GM21723 (cell line): ENCODE measurements around the gene POLRMT.

Experiments
- ATAC-seq: cut with Tn5 transposase; IDR thresholded peaks from one replicate; pipeline ENCODE4 v1.9.1; 2021; ENCODE audit warnings: mild to moderate bottlenecking, moderate library complexity; ENCODE audit not compliant: unreplicated experiment

Gene POLRMT

DNA sequence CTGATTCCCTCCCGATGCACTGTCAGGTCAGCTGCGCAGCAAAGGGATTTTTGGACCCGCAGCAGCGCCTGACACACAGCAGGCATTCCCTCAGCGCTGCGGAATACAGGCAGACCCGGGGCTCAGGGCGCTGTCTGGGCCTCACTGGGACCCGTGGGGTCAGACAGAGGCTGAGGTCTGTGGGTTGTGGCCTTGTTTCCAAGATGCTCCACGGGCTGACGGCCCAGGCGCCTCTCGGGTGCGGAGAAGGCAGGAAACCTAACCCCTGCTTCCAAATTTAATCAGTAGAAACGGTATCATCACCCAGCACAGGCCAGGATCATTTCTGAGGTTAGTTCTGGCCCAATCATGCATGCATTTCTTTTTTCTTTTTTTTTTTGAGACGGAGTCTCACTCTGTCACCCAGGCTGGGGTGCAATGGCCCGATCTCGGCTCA is 30.4 kb upstream of the POLRMT start:
- ATAC-seq: no peak

DNA sequence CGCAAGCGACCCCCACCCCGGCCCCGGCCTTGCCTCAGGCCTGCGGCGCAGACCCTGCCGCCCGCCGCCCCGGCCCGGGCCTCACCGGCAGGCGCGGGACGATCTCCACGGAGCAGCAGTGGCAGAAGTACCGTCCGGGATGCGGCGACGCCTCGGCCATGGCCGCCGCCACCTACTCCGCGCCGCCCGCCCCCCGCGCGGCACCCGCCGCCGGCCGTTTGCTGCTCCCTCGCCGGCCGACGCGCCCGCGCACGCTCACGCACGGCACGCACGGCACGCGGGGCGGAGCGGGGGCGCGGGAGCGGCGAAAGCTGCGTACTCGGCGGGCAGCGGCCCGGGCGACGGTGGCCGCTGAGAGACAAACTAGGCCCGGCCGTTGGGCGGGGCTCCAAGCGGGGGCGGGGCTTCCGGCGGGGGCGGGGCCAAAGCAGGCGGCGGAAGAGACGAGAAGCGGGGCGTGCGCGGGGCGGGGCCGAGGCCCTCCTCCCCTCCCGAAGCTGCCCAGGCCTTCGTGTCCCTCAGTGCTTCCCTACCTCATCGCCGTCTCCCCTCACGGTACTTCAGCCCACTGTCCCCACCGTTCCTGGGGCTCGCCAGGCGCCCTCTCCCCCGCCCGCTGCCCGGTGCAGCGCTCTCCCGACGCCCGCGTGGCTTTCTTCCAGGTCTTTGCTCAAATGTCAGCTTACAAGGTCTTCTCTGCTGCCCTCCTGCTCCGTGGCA is 29.8 kb upstream of the POLRMT start, which contains the start of gene RNF126:
TSS of gene RNF126 (minus strand) at position 253 of the 720 bp plus-strand sequence. CDS start at position 160, 93 bp downstream.
- ATAC-seq: peak; percentile 40

DNA sequence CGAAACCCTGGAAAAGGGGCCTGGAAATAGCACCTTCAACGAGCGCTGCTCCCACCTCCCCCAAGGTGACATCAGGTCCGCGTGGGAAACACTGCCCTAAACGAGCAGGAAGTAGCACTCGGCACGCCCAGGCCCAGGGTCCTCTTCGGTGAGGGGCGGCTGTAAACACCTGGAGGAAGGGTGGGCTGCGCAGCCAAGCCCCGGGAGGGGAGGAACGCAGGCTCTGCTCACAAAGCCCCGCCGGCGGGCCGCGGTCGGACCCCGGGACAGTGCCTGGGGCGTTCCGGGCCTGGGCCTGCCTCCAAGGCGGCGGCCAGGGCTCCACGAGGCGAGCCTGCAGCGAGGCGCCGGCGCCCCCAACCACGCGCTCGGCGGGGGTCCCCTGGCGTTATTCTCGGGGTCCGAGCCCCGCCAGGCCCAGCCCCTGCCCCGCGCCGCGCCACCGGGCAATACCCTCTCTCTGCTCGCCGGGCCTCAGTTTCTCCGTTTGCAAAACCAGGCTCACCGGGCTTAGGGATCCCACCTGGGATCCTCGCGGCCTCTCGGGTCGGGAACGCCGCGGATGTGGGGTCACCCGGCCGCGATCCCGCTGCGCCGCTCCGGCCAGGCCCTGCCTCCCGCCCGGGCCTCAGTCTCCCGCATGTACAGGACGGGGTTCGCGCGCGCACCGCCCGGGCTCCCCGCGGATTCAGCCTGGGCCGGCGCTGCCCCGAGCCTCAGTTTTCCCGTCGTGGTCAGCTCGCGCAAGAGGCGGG is 29.0 kb upstream of the POLRMT start:
- ATAC-seq: no peak

DNA sequence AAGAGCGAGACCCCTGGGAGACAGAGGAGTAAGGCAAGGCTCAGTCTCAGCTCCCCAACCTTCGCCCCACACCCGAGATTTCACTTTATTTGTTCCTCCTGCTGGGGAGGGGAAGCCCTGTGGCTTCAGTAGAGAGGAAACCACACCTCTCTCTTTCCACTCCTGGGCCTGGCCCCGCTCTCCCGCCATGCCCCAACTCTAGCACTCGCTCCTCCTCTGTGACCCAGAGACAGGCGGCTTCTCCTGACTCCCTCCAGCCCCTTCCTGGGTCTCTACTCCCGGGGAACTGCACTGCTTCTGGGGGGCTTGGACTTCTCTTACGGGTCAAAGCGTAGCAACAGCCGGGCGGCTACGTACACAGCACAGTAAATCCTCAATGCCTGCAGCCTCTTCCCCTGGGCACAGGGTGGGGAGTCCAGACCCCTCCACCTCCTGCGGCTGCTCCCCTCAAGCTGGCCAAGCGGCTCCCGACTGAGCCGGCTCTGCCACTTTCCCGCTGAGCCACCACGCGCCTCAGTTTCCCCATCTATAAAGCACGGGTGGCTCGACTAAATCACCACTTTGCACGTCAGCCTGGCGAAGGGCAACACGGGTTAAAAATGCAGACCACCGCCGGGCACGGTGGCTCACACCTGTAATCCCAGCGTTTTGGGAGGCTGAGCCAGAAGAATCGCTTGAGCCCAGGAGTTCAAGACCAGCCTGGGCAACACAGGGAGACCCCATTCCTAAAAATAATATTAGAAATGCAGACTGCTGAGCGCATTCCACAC is 28.3 kb upstream of the POLRMT start:
- ATAC-seq: peak; percentile 31

DNA sequence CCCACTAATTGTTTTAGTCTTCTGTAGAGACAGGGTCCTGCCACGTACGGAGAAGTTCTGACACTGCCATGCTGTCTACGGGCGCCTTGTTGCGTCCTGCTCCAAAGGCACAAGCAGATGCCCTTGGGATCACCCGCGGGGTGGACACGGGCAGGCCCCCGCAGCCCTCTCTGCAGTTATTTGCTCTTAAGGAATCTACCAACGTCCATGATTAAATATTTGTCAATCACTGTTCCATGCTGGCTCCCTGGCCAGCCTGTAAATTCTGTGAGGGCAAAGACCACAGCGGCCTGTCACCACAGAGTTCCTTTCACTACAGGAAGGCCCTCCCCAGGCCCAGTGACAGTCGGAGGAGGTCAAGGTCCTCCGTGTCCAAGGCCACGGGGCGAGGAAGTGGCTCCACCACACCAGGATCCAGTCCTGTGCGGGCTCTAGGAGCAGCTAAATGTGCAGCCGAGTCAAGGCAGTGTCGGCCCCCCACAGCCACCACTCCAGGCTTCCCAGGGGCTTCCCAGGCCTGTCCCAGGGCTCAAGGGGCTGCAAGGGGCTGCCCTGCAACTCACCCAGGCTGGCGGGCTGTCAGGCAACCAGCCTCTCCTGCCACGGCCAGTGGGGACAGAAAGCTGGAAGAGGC is 27.6 kb upstream of the POLRMT start:
- no peak for ATAC-seq

DNA sequence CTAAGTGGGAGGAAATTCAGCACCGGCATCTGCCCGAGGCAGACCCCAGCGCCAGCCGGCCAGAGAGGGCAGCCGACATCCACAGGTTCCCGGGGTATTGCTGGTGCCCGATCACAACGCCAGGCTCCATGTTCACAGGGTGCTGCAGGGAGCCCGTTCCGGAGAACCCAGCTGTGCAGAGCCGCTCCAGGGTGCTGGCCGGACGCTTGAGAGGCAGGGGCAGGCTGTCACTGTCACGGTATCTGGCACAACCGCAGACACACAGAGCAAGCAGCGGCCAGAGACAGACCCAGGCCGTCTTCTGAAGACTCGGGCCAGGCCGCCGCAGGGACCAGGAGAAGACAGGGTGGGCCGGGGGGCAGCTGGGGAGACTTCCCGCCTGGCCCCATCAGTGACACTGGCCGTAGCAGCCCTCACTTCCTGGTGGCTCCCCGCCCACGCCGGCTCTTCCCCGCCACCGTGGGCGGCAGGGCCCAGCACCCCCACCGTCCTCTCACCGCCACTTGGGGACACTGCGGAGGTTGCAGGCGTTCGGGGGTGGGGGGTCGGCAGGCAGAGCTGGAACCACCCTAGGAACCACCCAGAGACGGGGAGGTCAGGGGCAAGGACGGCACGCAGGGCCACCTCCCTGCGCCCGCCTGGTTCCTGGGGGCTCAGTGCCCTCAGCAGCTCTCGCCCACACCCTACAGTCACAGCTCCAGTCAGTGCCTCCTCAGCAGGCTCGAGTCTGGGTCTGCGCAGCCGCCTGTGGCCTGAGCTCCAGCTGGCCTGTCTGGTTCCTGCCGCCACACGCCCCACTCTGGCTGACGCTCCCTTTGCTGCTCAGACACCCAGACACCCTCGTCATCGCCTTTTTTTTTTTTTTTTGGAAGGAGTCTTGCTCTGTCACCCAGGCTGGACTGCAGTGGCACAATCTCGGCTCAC is 25.8 kb upstream of the POLRMT start:
- no peak for ATAC-seq

DNA sequence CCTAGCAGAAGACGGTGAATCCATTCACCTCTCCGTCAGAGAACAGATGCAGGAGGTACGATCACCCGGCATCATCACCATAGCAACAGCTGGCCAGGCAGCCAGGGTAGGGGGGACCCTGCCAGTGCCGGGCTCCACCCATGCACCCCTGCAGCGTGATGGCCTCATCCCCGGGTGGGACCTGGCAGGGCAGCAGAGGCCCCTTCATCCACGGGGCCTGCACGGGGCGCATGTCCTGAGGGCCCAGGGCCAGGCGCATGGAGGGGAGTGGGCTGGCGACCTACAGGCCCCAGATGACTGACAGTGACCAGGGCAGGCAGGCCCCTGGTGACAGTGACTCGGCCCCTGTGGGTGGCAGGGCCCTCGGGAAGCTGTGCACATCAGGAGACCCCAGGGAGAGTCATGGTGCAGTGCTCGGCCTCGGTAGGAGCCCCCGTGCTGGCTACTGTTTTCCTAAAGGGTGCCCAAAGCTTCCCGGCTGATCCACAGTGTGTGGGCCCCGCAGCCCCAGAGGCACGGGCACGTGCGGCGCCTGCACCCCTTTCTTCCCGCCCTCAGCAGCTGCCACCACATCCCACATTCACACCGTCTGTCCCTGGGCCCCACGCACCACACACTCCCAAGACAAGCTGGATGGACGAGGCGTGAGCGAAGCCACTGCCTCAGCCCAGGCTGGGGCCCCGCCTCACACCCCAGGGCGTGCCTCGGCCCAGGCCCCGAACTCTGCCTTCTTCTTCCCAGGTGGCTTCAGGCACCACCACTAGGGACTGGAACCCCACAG is 24.9 kb upstream of the POLRMT start:
- ATAC-seq: no peak

DNA sequence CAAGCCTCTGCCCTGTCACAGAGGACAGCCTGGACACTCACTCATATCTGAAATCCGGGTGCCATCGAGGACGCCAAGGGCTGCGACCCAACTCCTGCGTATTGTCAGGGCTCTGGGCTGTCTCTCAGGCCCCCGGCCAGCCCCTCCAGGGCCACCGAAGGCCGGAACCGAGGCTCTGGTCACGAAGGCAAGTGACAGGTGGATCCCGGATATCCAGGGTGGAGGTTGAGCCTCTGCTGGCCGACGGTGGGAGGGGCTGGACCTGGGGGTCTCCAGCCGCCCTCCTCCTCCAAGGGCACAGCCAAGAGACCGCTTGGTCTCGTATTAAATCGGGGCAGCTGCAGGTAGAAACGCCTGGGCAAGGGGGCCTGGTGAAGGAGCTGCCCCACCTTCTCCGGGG is 24.3 kb upstream of the POLRMT start:
- ATAC-seq: no peak

DNA sequence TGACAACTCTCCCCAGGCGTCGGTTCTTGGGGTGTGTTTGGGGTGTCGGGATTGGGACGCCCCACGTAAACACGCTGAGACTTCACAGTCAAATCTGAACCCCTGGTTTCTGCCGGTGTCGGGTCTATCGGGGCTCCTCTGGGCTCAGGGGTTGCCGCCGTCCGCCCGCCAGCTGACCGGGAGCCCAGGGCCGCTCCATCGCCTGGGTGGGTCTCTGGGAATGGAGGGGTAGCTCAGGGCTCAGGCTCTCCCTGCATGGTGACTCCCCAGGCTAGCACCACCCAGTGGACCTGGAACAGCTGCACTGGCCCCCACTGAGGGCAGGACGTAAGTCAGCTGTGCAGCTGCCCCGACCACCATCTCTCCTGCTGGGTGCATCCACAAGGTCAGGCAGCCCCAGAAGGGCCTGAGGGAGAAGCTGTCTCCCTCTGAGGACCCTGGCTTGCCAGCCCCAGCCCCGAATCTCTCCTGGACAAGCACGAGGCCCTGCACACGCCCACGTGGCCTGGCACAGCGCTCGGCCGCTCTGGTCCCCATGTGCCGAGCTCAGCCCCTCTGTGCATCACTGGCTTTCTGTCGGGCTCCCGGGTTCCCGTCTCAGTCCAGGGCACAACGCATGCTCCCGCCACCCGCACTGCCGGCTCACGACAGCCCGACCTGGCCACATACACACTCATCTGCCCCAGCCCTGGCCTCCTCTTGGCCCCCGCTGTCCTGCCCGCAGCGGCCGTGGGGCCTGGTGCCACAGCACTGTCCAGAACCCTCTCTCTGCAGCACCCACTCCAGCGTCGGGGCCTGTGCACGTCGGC is 23.6 kb upstream of the POLRMT start:
- no peak for ATAC-seq

DNA sequence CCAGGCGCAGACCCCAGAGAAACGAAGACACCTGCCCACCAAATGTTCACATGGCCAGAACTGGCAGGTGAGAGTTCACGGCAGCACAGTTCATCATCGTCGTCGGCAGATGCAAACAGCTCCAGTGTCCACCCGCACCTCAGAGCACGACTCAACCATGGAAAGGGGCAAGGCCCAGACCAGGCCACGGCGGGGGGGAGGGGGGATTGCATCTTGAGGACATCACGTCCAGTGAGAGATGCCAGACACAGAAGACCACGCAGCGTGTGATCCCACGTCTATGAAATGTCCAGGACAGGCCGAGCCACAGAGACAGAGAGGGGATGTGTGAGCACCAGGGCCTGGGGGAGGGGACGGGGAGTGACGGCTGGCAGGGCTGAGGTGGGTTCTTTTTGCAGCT is 22.4 kb upstream of the POLRMT start:
- ATAC-seq: no peak

DNA sequence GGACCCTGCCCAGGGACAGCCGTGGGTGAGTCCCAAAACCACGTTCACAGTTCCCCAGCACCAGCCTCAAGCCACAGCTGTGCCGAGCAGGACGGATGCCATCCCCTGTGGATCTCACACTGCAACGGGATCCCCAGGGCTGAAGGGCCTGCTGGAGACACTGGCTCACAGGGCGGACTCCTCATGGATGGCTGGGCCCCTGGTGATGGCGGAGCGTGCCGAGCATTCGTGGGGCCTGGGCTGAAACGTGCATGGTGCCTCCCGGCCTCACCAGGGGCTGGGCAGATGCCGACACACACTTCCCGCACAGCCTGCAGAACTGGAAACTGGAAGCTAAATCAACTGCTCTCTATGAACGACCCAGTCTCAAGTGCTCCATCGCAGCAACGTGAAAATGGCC is 20.1 kb upstream of the POLRMT start:
- ATAC-seq: no peak

DNA sequence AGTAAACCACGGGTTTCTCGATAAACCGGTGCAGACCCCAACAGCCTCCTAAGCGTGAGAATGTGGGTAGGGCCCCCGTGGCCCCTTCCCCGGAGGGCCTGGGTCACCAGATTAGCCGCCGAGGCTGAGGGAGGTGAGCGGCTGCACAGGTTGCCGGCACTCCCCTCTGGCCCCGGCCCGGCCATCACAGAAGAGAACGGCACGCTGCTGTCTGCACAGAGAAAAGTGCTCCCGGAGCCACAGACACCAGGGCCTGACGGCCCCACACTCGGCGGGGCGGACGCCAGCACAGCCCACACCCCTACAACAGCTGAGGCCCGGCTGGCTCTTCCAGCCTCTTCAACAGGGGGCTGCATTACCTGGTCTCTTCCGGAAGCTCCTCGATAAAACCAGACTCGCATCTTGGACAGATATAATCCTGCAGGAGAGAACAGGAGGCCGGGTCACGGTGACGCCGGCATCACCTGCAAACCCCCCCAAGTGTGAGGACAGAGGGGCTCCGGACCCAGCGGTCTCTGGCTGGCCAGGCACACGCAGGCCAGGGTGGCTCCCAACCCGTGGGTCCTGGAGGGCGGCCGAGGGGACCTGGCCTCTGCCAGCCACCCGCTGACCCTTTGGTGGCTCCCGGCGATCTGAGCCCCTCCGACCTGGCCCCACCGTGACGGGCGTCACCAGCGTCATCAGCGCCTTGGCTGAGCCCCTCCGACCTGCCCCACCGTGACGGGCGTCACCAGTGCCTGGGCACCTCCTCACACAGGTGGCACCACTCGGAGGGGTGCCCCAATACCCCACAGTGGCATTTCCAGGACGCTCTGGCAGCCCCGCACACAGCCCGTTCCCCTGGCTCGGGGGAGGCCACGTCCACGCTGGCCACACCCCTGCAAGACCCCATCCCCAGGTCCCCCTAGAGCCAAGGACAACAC is 19.4 kb upstream of the POLRMT start:
- no peak for ATAC-seq

DNA sequence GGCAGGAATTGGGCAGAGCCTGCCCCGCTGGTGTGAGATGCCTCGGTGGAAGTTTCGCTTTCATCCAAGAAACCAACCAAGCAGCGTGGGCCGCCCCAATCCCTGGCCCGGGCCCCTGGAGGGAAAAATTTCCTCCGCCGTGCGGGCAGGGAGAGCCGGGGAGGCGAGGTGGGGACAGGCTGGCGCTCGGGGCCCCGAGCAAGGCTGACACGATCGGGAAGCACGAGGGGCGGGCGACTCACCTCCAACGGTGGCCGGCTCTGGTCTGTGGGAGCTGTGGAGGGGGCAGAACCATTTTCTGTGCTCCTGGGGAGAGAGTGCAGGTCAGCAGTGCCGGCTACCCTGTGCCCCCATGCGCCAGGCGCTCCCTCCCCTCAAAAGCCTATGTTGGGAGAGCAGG is 18.7 kb upstream of the POLRMT start:
- no peak for ATAC-seq

DNA sequence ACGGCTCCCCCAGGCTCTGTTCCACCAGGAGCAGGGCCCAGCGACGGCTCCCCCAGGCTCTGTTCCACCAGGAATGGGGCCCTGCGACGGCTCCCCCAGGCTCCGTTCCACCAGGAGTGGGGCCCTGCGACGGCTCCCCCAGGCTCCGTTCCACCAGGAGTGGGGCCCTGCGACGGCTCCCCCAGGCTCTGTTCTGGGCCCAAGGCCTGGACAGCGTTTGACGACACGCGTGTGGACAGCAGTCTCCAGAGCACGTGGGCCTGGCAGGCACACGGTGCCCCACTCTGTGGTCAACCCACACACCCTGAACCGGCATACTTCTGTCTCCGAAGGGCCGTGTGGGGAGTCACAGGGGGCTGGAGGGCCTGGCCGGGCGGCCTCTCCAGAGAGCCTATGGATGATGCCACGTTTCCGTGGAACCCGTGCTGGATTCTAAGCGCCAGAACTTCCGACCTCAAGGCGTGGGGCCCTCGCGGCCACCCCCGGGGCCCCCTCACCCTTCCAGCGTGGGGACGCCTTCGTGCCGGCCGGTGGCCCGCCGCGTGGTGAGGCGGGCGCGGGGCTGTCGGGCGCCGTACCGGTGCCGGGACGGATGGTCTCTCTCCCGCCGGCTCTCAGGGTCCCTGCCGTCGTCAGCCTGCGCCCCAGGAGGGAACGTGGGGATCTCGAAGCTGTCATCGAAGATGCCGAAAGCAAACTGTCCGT is 17.9 kb upstream of the POLRMT start:
- ATAC-seq: no peak

DNA sequence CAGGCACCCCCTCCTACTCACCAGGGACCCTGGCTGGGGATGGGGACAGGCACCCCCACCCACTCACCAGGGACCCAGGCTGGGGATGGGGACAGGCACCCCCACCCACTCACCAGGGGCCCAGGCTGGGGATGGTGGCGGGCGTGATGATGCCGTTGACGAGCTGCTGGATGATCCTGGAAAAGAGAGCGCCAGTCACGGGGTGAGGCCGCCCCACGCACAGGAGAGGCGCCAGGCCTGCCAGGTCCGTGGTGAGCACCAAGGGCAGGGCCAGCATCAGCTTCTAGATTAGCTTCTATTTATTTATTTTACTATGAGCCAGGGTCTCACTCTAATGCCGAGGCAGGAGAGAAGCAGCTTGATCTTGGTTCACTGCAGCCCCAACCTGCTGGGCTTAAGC is 16.8 kb upstream of the POLRMT start:
- no peak for ATAC-seq

DNA sequence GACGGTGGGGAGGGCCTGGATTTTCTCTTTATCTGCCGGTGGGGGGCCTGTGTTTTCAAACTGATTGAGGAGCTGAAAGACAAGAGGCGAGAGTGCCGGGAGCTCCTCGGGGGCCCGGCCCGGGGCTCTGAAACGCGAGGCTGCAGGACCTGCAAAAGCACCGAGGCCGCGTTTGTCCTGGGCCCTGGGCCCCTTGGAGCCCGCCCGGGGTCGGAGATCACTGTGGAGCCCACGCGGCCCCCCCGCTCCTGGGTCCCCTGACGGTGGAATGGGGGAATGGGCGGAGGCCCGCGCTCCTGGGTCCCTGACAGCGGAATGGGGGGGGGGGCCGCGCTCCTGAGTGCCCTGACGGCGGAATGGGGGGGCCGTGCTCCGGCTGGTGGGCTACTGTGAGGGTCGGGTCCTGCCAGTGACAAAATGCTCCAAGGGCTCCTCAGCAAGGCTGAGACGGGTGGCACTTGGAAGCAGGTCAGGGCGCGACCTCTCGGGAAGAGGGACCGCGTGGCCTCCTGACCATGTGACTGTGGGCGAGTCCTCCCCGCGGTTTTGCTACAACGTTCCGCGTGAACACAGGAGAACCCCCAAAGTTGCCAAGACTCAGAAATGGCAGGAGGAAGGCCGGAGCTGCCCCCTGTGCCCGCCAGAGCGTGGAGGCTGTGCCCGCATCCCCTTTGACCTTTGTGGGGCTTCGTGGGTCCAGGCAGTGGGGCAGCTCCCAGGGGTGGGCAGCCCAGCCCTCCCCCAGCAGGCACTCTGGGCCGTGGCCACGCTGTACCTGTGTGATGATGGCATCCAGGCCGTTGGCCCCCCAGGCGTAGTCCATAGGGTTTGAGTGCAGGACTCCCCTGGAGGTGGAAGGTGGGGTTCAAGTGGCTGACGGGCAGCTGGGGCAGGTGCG is 15.8 kb upstream of the POLRMT start:
- ATAC-seq: no peak
